Stomach (tissue), 9 donors: ENCODE data around the gene PDF. TPM values are rescaled to one million over a fixed set of nuclear protein-coding genes. Genes with fewer than 3 reads are reported as not detected.

ENCODE experiments used
- DNase-seq, 2 donors: peaks; one replicate each; pipeline versions ENCODE4 v3.0.0 to v3.0.0-alpha.2; 2013 to 2019
- H3K27ac ChIP-seq, 5 donors: fragments of 200-600 bp in 4 of 5; sonication (generic) in 4 of 5; one replicate each; pipeline ENCODE4 v1.5.1; 2013 to 2019; ENCODE audit warnings: mild to moderate bottlenecking in 1 of 5, moderate library complexity in 1 of 5
- H3K27me3 ChIP-seq, 3 donors: fragments of 200-600 bp; sonication (generic); one replicate each; pipeline ENCODE4 v1.5.1; 2017 to 2019; ENCODE audit warnings: mixed run types in 1 of 3
- H3K36me3 ChIP-seq, 4 donors: fragments of 200-600 bp; sonication (generic); 1 replicate in 3 of 4; 2 replicates in 1 of 4; pipeline ENCODE4 v1.5.1; 2016 to 2019
- H3K4me1 ChIP-seq, 4 donors: fragments of 200-600 bp; sonication (generic); one replicate each; pipeline ENCODE4 v1.5.1; 2016 to 2019
- H3K4me3 ChIP-seq, 4 donors: fragments of 200-600 bp; sonication (generic) in 3 of 4; one replicate each; pipeline ENCODE4 v1.5.1; 2016 to 2019; ENCODE audit warnings: mild to moderate bottlenecking in 1 of 4
- H3K9me3 ChIP-seq, 4 donors: fragments of 200-600 bp; sonication (generic); one replicate each; pipeline ENCODE4 v1.5.1; 2016 to 2019
- EP300 ChIP-seq: sonication (generic); formaldehyde crosslinking; IDR thresholded peaks from one replicate; pipeline ENCODE4 v1.6.1; 2017; ENCODE audit warnings: antibody characterized with exemption
- POLR2A ChIP-seq, 4 donors: fragments of 450-650 bp; IDR thresholded peaks; one replicate each; pipeline ENCODE4 v1.6.1; 2016; ENCODE audit warnings: antibody characterized with exemption in 4 of 4, control low read depth in 2 of 4, mild to moderate bottlenecking in 1 of 4, moderate library complexity in 1 of 4
- POLR2AphosphoS5 ChIP-seq, 3 donors: sonication (generic); formaldehyde crosslinking; IDR thresholded peaks; one replicate each; pipeline ENCODE4 v1.6.1; 2016; ENCODE audit warnings: antibody characterized with exemption in 3 of 3
- WGBS, 5 donors: extraction: QIAGEN DNeasy Blood & Tissue Kit in 3 of 5; methylation state at CpG; one replicate each; pipeline versions ENCODE4 v1.1.5 to v1.1.7; 2013 to 2018; 5-methylcytosine and 5-hydroxymethylcytosine counted together
- intact Hi-C: fragments of 100-400 bp; cut with DNase I; formaldehyde crosslinking; loops from one replicate; pipeline ENCODE4 v1.15.1; 2023; ENCODE audit warnings: low total_unique reads
- polyA plus RNA-seq, 3 donors: library from polyadenylated mRNA; stranded (reverse); fragments of 200-250 nt; gene quantifications; one replicate each; pipeline ENCODE4 v1.2.3, GENCODE V29; 2013
- total RNA-seq, 5 donors: library from RNA; depleted of rRNA; stranded (reverse); fragments of >200 nt; gene quantifications; one replicate each; pipeline versions ENCODE4 v1.1.0 to v1.2.3, GENCODE V29; 2014 to 2016
- TF ChIP-seq, protein P1 (sequence below), 7 experiments: fragments of 450-650 bp in 4 of 7; fragments of 200-600 bp in 3 of 7; sonication (generic) in 3 of 7; IDR thresholded peaks; one replicate each; pipeline ENCODE4 v1.5.1; 2016 to 2019; ENCODE audit warnings: antibody characterized with exemption in 7 of 7, control low read depth in 2 of 7, mild to moderate bottlenecking in 1 of 7
- donor health status: healthy with polysubstance abuse.
- donor health status: Bipolar disorder and iron deficiency.
- donor health status: healthy.

The PDF gene
- total and polyA plus RNA-seq, 8 donors, result 1.7 to 131 (median 7.9) TPM; not detected in 1

DNA sequence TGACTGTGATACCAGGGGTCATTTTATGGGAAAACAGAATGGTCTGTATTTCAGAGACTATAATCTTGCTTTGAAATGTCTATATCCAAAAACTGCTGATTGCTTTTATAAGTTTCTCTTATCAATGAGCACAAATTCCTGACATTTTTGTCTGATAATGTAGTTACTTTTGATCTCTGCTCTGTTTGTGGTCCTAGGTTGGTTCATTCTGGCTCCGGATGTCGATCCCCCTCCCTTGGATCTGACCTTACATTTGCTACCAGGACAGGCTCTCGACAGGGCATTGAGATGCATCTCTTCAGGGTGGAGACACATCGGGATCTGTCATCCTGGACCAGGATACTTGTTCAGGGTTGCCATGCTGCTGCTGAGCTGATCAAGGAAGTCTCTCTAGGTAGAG, 46.5 kb downstream of the PDF start:
- Histone ChIP-seq H3K9me3 (no peaks in the 10 kb centered on the region), H3K27ac (no peak overlapping the region), H3K36me3 (peaks cover 5 to 39% (median 33%) of the 10 kb centered on the region in 4 donors), H3K4me1 (peaks cover 0 to 12% (median 8%) of the 10 kb centered on the region in 4 donors), H3K27me3 (no peaks in the 10 kb centered on the region), H3K4me3 (no peak overlapping the region)
- intact Hi-C loops, result no loop called here
- TF ChIP-seq EP300, result no peak
- TF ChIP-seq, protein P1, sequence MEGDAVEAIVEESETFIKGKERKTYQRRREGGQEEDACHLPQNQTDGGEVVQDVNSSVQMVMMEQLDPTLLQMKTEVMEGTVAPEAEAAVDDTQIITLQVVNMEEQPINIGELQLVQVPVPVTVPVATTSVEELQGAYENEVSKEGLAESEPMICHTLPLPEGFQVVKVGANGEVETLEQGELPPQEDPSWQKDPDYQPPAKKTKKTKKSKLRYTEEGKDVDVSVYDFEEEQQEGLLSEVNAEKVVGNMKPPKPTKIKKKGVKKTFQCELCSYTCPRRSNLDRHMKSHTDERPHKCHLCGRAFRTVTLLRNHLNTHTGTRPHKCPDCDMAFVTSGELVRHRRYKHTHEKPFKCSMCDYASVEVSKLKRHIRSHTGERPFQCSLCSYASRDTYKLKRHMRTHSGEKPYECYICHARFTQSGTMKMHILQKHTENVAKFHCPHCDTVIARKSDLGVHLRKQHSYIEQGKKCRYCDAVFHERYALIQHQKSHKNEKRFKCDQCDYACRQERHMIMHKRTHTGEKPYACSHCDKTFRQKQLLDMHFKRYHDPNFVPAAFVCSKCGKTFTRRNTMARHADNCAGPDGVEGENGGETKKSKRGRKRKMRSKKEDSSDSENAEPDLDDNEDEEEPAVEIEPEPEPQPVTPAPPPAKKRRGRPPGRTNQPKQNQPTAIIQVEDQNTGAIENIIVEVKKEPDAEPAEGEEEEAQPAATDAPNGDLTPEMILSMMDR (IDR thresholded peaks at IDR 0.05), result no peak
- TF ChIP-seq POLR2AphosphoS5 (IDR thresholded peaks at IDR 0.05), result no peak
- TF ChIP-seq POLR2A (IDR thresholded peaks at IDR 0.05), result no peak
- 49 to 69% (median 57%) methylated on average over 4 of the region's 4 CpGs for WGBS, 5 donors
- DNase-seq, result no peak

- Histone ChIP-seq H3K27me3 (no peaks in the 10 kb centered on the region), H3K4me3 (no peak overlapping the region), H3K4me1 (peaks cover 0 to 32% (median 16%) of the 10 kb centered on the region in 4 donors), H3K9me3 (no peaks in the 10 kb centered on the region), H3K36me3 (peaks cover 0 to 16% (median 10%) of the 10 kb centered on the region in 4 donors), H3K27ac (peak overlapping the region in 1 of 5 donors; percentile 5)
- 42 to 51% (median 50%) methylated on average over 1 of the region's 1 CpG for WGBS, 5 donors
- no peak for DNase-seq
- TF ChIP-seq POLR2AphosphoS5 (IDR thresholded peaks at IDR 0.05), result no peak
- TF ChIP-seq EP300, result no peak
- TF ChIP-seq, protein P1 (IDR thresholded peaks at IDR 0.05), result no peak
- intact Hi-C loops, result no loop called here
Observed at GRCh38 chr16:69277413-69277812, 53.0 kb downstream of the PDF start.

Other genes with a start within 250 kb of the PDF start
- 10 to 100 TPM in 1 of 5 donors, 1 to 10 TPM in 3, not detected in 1; 1.2 to 10.3 (median 6.3) TPM for gene HAS3, start 224.9 kb downstream of the PDF start, total RNA-seq
- gene HAS3, start 224.9 kb downstream of the PDF start, polyA plus RNA-seq, result 1 to 10 TPM; 1.1 to 5.8 (median 5.1) TPM
- 10 to 100 TPM; 12.3 to 52.7 (median 33.0) TPM for gene CHTF8, start 198.0 kb downstream of the PDF start, total RNA-seq
- 10 to 100 TPM; 60.1 to 83.2 (median 64.8) TPM for gene CHTF8, start 198.0 kb downstream of the PDF start, polyA plus RNA-seq
- 10 to 100 TPM in 4 of 5 donors, 1 to 10 TPM in 1; 8.1 to 68.8 (median 32.0) TPM for gene UTP4, start 197.9 kb downstream of the PDF start, total RNA-seq
- gene UTP4, start 197.9 kb downstream of the PDF start, polyA plus RNA-seq, result 10 to 100 TPM; 18.7 to 33.1 (median 23.1) TPM
- gene SNTB2, start 143.4 kb downstream of the PDF start, total RNA-seq, result 10 to 100 TPM; 11.6 to 74.4 (median 45.5) TPM
- gene SNTB2, start 143.4 kb downstream of the PDF start, polyA plus RNA-seq, result 1 to 10 TPM; 4.0 to 6.4 (median 4.2) TPM
- gene VPS4A, start 19.2 kb downstream of the PDF start, total RNA-seq, result 10 to 100 TPM in 4 of 5 donors, 1 to 10 TPM in 1; 4.1 to 51.0 (median 33.9) TPM
- gene VPS4A, start 19.2 kb downstream of the PDF start, polyA plus RNA-seq, result 10 to 100 TPM; 27.3 to 30.4 (median 27.8) TPM
- 100 to 1,000 TPM in 1 of 5 donors, 10 to 100 TPM in 4; 18.1 to 167 (median 33.6) TPM for gene COG8, start 9.0 kb upstream of the PDF start, total RNA-seq
- 10 to 100 TPM; 11.1 to 19.7 (median 11.5) TPM for gene COG8, start 9.0 kb upstream of the PDF start, polyA plus RNA-seq
- 10 to 100 TPM in 2 of 5 donors, 1 to 10 TPM in 1, under 1 TPM in 1, not detected in 1; 0.89 to 18.9 (median 9.8) TPM for gene NIP7, start 9.2 kb upstream of the PDF start, total RNA-seq
- gene NIP7, start 9.2 kb upstream of the PDF start, polyA plus RNA-seq, result 10 to 100 TPM; 10.9 to 16.3 (median 14.4) TPM
- gene TMED6, start 21.2 kb upstream of the PDF start, total RNA-seq, result 10 to 100 TPM in 2 of 5 donors, 1 to 10 TPM in 2, not detected in 1; 1.8 to 31.9 (median 10.8) TPM
- gene TMED6, start 21.2 kb upstream of the PDF start, polyA plus RNA-seq, result 10 to 100 TPM in 2 of 3 donors, 1 to 10 TPM in 1; 3.8 to 60.1 (median 37.6) TPM
- gene TERF2, start 55.4 kb upstream of the PDF start, total RNA-seq, result 100 to 1,000 TPM in 2 of 5 donors, 10 to 100 TPM in 3; 11.6 to 209 (median 35.1) TPM
- 10 to 100 TPM in 1 of 3 donors, 1 to 10 TPM in 2; 7.6 to 13.6 (median 8.8) TPM for gene TERF2, start 55.4 kb upstream of the PDF start, polyA plus RNA-seq
- 10 to 100 TPM in 4 of 5 donors, 1 to 10 TPM in 1; 9.3 to 76.3 (median 46.8) TPM for gene CYB5B, start 94.0 kb upstream of the PDF start, total RNA-seq
- 10 to 100 TPM; 45.1 to 55.7 (median 52.9) TPM for gene CYB5B, start 94.0 kb upstream of the PDF start, polyA plus RNA-seq
- gene NFAT5, start 235.4 kb upstream of the PDF start, total RNA-seq, result 10 to 100 TPM in 4 of 5 donors, 1 to 10 TPM in 1; 9.0 to 57.2 (median 41.0) TPM
- gene NFAT5, start 235.4 kb upstream of the PDF start, polyA plus RNA-seq, result 1 to 10 TPM; 1.2 to 2.2 (median 1.8) TPM